SK-N-SH treated with all-trans-retinoic acid at 6 μM for 48 hours (cell line): ENCODE results near the gene SIK3.

Experiments
- CREB5 ChIP-seq: fragments of 250-450 bp; sonication (Bioruptor Pico); IDR thresholded peaks from 2 replicates; pipeline ENCODE4 v1.5.1; 2020; ENCODE audit warnings: low read depth, mild to moderate bottlenecking, moderate library complexity
- CSRNP3 ChIP-seq: fragments of 250-450 bp; sonication (Bioruptor Pico); IDR thresholded peaks from 2 replicates; pipeline ENCODE4 v1.5.1; 2021; ENCODE audit warnings: mild to moderate bottlenecking, moderate library complexity
- ZFP3 ChIP-seq: fragments of 250-450 bp; sonication (Bioruptor Pico); IDR thresholded peaks from 2 replicates; pipeline ENCODE4 v1.5.0; 2020; ENCODE audit warnings: mild to moderate bottlenecking, moderate library complexity

GRCh38 chr11:116811194-116811593, 287.0 kb downstream of the SIK3 start:
- TF ChIP-seq CSRNP3 (CRISPR knock-in tag) (no peak), CREB5 (CRISPR knock-in tag) (no peak), ZFP3 (CRISPR knock-in tag) (no peak)
